Cardiac fibroblast (primary cell): Measurements from ENCODE around the gene B3GAT1.

Experiments used
- DNase-seq, 2 donors: peaks; one replicate each; pipeline versions ENCODE4 v3.0.0 to v3.0.0-alpha.2; 2010; ENCODE audit warnings: low read depth in 2 of 2
- H3K4me3 ChIP-seq, 2 donors: replicated peaks in 1 of 2; 1 replicate in 1 of 2; 2 replicates in 1 of 2; pipeline ENCODE4 v1.5.1; 2011; ENCODE audit warnings: low read depth in 2 of 2, low read length in 2 of 2, mild to moderate bottlenecking in 2 of 2, moderate library complexity in 1 of 2
- CTCF ChIP-seq: IDR thresholded peaks from one replicate; pipeline ENCODE4 v1.5.1; 2011; ENCODE audit warnings: low read depth, mild to moderate bottlenecking, low read length, inconsistent platforms

B3GAT1 gene

GRCh38 chr11:134455516-134455915 lies 43.5 kb upstream of the B3GAT1 start:
- TF ChIP-seq CTCF, result no peak
- no peak for DNase-seq
- no peak overlapping the region for H3K4me3 ChIP-seq

- H3K4me3 ChIP-seq, result no peak overlapping the region
- TF ChIP-seq CTCF, result no peak
Measured at GRCh38 chr11:134454146-134454690, 42.2 kb upstream of the B3GAT1 start.

GRCh38 chr11:134453441-134453840 lies 41.4 kb upstream of the B3GAT1 start:
- H3K4me3 ChIP-seq, result no peak overlapping the region
- no peak for TF ChIP-seq CTCF
- DNase-seq, result no peak

More at GRCh38 chr11:134454146-134454690, 42.2 kb upstream of the B3GAT1 start:
- DNase-seq, result no peak

GRCh38 chr11:134452838-134453155 lies 40.8 kb upstream of the B3GAT1 start:
- H3K4me3 ChIP-seq, result no peak overlapping the region
- TF ChIP-seq CTCF, result no peak
- no peak for DNase-seq

- no peak for TF ChIP-seq CTCF
- no peak overlapping the region for H3K4me3 ChIP-seq
Measured at GRCh38 chr11:134452026-134452837, 40.2 kb upstream of the B3GAT1 start.

GRCh38 chr11:134450186-134450585 lies 38.1 kb upstream of the B3GAT1 start:
- no peak for DNase-seq
- no peak overlapping the region for H3K4me3 ChIP-seq
- no peak for TF ChIP-seq CTCF

More at GRCh38 chr11:134452026-134452837, 40.2 kb upstream of the B3GAT1 start:
- DNase-seq, result no peak

- no peak overlapping the region for H3K4me3 ChIP-seq
Measured at GRCh38 chr11:134449713-134450112, 37.7 kb upstream of the B3GAT1 start.

More at GRCh38 chr11:134449713-134450112, 37.7 kb upstream of the B3GAT1 start:
- TF ChIP-seq CTCF, result no peak
- no peak for DNase-seq
